ENCODE measurements around the gene CCDC28B.

CCDC28B gene

DNA sequence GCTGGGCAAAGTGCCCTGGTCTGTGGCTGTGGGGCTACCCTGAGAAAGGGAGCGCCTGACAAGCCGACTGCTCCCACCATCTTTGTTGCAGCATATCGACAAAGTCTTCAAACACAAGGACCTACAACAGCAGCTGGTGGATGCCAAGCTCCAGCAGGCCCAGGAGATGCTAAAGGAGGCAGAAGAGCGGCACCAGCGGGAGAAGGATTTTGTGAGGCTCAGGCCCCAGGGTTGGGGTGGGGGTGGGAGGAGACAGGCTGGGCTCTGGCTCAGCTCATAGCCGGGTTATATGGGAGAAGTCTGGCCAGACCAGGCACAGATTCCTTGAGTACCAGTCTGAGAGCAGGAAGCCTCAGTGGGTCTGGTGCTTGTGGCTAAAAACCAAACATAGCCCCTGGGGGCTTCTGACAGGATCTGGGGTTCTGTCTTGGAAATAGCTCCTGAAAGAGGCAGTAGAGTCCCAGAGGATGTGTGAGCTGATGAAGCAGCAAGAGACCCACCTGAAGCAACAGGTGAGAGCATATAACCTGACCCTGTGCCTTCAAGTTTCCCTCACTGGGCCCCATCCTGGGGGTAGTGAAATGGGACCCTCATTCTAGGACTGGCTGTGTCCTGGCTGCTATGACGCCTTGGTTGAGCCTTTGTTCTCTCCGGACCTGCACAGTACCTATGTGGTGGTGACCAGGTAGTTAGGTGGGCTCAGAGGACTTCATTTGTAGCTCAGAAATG lies 8.0 kb upstream of the CCDC28B start:
- no peak for DNase-seq

DNA sequence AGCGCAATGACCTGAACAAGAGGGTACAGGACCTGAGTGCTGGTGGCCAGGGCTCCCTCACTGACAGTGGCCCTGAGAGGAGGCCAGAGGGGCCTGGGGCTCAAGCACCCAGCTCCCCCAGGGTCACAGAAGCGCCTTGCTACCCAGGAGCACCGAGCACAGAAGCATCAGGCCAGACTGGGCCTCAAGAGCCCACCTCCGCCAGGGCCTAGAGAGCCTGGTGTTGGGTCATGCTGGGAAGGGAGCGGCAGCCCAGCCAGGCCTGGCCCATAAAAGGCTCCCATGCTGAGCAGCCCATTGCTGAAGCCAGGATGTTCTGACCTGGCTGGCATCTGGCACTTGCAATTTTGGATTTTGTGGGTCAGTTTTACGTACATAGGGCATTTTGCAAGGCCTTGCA lies 5.4 kb upstream of the CCDC28B start:
- no peak for DNase-seq

DNA sequence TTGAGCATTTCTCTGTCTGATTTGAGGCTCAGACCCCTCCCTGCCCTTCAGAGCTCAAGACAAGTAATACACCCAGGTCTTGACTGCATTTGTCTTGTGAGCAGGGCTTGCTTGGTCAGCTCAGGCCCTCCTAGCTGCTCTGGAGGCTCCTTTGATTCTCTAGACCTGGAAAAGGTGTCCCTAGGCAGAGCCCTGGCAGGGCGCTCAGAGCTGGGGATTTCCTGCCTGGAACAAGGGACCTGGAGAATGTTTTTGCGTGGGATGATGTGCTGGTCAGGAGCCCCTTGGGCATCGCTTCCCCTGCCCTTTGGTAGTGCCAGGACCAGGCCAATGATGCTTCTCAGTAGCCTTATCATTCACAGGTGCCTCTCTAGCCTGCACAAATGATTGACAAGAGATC lies 4.9 kb upstream of the CCDC28B start:
- DNase-seq: no peak

DNA sequence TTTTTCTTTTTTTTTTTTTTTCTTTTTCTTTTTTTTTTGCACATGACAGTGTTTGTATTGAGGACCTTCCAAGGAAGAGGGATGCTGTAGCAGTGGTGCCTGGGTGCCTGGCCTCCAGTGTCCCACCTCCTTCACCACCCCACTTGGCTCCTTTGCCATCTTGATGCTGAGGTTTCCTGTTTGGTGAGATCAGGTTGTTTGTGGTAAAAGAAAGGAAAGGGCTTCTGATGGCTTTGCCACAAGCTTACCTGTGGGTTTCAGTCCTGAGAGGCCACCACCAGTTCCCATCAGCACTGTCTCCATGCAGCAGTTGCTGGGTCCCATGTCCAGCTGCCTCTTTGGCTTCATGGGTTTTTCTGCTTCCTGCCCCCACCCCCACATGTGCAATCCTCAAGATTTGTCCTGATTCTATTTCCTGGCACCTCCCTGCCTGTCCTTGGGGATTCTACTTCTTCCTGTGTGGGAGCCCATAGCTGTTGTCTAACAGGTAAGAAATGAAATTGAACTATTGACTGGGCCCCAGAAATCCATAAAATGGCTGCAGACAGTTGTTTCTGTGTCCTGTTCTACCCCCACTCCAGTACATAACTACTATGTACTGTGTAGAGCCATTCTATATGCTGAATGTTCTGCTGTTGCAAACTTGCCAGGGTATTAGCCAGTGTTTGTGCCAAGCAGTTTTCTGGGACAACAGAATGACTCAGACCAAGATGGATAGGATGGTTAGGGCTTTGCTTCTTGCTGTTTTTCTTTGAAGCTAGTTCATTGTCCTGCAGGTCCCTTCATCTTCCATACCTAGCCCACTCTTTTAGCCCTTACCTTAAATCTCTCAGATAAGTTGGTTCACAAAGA lies 4.2 kb upstream of the CCDC28B start:
- peak in 2 of 58 donors; percentile 19 to 22 for DNase-seq

DNA sequence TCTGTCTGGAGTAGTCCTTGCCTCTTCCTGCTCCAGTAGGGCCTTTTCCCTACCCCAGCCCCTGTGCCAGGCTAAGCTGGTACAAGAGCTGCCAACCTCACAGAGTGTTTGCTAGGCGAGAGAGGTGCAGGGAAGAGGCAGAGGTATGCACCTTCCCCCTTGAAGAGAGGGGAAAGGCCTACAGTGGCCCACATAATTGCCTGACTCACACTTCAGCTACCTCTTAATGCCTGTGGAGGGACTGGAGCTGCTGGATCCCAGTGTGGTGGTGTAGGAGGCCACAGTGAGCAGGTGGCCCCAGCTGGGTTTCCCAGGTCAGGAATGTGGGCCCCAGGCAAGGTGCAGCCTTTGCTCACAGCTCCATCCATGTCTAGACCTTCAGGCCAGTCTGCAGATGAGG lies 3.3 kb upstream of the CCDC28B start:
- DNase-seq: no peak

DNA sequence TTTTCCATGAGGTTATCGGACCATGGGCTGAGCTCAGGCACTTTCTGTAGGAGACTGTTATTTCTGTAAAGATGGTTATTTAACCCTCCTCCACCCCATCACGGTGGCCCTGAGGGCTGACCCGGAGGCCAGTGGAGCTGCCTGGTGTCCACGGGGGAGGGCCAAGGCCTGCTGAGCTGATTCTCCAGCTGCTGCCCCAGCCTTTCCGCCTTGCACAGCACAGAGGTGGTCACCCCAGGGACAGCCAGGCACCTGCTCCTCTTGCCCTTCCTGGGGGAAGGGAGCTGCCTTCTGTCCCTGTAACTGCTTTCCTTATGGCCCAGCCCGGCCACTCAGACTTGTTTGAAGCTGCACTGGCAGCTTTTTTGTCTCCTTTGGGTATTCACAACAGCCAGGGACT lies 2.6 kb upstream of the CCDC28B start:
- DNase-seq: no peak

DNA sequence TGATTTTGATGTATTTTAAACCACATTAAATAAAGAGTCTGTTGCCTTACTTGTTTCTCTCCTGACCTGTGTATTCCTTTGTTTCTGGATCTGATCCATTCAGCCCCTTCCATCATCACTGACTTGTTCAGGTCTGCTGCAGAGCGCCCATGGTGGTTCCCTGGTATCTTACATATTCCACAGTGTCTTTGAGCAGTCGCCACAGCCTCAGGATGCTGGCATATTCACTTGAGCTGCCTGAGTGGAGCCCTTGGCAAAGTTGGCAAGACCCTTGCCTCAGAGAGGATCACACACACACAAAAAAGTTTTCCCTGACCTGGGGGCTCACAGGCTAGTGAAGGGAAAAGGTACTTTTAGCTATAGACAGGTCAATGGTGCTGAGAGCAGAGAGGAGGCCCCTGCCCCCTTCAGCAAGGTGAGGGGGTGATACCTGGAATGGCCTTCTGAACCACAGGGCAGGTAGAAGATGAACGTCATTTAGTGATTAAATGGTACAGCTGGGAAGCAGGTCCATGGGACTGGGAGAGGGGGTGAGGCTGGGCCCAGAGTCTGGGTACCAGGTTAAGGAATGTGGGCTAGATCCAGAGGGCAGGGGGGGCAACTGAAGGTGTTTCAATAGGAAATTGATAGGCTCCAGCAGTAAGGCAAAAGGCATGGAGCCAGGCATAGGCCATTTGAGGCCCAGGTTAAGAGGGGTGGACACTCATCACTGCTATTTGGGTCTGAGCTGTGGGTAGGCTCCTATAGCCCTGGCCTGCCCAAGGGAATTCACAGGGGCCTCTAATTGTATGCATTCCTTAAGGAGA lies 2.0 kb upstream of the CCDC28B start:
- DNase-seq: no peak

DNA sequence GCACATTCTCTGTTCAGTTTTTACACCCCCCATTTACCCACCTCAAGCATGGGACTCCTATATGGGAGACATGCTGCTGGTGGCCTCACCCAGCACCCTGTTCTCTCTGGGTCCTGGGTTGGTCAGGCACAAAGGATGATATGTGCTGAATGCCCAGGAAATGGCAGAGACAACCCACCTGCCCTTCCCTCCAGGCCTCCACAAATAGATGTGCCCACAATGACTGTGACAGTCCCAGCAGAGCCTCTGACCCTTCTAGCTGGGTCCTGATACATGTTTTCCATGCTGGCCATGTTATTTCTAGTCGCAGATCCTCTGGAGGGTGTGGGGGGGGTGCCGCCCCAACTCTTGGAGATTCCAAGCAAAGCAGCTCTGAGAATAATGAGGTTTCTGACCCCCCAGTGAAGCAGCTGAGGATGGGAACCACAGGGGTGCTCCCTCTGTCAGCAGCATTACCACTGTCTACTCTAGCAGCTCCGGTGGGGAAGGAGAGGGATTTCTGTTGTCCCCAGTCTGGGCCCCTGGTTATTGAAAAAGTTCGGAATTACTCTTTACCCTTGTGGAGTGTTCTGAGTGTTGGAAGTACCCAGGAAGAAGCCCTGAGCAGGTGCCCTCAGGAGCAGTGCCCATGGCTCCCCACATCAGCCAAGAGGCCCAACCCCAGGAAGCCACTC lies 1.2 kb upstream of the CCDC28B start:
- no peak for DNase-seq

DNA sequence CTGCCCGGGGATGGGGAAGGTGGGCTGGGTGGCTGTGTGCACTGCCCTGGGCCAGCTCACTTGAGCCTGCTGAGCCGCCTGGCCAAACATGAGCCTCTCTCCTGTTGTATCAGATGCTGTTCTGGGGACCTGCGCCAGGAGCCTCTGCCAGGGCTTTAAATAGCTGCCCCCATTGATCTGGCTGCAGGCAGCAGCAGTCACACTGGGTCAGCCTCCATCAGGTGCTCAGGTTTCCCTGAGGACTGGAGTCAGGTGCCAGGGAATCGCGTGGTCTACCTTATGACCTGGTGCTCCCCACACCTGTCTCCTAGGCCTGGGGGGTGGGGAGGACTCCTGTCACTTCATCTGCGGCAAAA lies 700 bp upstream of the CCDC28B start:
- peak in 42 of 58 donors; percentile 9 to 65 (median 30) for DNase-seq

DNA sequence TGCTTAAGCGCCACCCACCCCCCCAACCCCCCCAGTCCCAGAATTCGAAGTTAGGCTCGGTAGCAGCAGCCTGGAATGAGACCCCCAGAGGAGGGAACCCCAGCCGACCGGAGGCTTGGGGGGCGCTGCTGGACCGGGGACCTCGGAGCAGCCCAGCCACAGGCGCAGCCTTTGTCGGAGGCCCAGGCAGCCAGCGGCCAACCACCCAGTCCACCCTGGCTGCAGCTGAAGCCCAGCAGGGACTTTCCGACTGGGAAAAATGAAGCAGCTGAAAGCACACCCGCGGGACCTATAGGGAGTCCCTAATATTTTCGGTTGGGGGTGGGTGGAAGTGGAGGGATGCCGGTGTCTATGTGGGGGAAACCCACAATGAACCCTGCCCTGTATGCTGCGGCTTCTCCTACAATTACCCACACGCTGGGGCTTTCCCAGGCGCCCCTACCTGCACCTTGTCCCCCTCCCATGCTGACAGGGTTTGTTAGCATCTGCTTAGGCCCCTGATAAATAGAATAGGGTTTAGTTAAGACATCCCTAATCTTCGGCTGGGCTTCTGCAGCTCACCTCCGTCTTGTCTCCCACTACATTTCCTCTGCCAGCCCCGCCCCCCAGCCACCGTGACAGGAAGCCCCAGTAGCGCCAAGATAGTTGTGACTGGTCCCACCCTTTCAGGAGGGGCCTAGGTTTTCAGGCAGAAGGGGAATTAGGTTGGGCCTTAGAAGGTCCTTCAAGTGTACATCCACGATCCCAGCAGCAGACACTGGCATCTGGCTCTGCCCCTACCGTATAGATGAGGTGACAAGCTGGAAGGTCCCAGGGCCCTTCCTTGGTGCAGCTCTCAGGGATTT lies 838 bp downstream of the CCDC28B start:
- DNase-seq: peak in 47 of 58 donors; percentile 11 to 70 (median 51)

DNA sequence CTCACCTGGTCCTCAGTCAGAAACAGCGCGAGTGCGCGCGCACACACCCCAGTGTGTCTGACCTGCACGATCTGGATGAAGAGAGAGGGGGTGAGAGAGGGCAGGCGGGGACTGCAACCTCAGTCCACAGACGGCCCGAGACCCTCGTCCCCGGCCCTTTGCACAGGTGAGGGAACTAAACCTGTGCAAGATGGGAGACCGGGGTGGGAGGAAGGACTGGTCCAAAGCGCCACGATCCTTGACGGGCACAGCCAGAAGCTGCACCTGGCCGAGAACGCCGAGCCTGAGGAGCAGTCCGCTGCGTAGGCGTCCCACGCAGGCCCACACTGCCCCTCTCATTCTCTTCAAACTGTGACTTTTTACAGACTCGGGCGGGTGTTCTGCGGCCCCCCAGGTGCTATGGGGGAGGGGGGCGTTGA lies 4.6 kb downstream of the CCDC28B start:
- peak in 2 of 58 donors; percentile 32 to 40 for DNase-seq

DNA sequence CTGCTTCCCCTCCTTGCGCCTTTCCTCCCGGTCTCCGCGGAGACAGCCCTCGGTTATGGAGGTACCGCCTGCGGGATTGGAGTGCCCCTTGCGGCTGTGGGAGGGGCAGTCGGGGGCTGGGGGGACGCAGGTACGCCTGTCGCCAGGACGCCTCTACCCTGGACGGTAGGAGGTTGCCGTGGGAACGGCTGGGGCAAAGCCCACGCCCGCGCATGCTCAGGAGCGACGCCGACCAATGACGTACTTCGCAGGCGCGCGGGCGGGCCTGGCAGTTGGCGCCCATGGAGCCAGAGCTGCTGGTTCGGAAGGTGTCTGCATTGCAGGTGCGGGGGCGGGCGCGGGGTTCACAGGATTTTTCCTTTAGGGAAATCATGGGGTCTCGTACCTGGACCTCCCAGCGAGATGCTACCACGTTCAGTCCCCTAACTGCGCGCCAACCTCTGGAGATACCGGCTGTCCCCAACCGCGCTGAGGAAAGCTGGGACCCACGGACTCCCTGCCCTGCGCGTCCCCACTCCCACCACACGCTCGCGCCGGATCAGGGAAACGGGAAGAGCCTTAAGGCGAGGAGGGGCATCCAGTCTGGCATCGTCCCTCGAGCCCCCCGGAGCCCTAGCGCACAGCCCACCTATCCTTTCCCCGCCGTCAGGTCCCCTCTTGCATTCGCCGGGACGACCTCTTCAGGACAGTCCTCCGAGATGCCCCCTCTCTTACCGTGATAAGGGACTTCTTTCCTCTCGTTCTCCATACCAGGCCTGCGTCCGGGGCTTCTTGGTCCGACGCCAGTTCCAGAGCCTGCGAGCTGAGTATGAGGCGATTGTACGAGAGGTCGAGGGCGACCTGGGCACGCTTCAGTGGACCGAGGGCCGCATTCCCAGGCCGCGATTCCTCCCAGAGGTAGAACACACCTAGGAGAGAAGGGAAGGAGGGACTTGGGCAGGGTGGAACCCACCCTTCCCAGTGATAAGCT lies 5.3 kb downstream of the CCDC28B start, which contains the start of gene IQCC:
IQCC (plus strand) TSS at position 271 of the 970 bp plus-strand sequence; CDS start at position 282, 11 bp downstream.
- DNase-seq: peak; percentile 26 to 90 (median 80)

DNA sequence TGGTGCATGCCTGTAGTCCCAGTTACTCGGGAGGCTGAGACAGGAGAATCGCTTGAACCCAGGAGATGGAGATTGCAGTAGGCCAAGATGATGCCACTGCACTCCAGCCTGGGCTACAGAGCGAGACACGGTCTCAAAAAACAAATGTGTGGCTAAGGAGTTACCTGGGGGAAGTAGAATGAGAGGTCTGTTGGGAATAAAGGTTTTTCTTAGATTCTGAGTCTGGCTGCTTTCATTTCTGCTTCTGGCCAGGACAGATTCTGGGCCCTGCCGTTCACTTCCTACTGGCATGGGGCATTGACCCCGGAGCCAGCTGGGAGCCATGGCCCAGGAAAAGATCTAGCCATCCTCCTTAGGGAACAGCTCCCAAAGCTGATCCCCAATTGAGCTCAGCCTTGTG lies 8.1 kb downstream of the CCDC28B start:
- no peak for DNase-seq

DNA sequence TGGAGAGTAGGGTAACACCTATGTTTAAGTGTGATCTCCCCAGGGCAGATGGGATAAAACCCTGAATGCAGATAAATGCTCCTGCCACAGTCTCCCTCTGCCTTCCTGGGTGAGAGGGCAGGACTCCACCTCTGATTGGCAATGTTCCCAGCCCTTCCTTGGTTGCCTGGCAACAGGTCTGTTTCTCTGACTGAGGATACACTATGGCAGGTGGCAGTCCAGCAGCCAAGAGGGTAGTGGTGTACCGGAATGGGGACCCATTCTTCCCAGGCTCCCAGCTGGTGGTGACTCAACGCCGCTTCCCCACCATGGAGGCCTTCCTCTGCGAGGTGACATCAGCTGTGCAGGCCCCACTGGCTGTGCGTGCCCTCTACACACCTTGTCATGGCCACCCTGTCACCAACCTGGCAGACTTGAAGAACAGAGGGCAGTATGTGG lies 8.5 kb downstream of the CCDC28B start, which contains the start of gene DCDC2B:
DCDC2B (plus strand) TSS at position 199 of the 438 bp plus-strand sequence; CDS start at position 204, 5 bp downstream.
- DNase-seq: peak in 4 of 58 donors; percentile 5 to 22 (median 12)

DNA sequence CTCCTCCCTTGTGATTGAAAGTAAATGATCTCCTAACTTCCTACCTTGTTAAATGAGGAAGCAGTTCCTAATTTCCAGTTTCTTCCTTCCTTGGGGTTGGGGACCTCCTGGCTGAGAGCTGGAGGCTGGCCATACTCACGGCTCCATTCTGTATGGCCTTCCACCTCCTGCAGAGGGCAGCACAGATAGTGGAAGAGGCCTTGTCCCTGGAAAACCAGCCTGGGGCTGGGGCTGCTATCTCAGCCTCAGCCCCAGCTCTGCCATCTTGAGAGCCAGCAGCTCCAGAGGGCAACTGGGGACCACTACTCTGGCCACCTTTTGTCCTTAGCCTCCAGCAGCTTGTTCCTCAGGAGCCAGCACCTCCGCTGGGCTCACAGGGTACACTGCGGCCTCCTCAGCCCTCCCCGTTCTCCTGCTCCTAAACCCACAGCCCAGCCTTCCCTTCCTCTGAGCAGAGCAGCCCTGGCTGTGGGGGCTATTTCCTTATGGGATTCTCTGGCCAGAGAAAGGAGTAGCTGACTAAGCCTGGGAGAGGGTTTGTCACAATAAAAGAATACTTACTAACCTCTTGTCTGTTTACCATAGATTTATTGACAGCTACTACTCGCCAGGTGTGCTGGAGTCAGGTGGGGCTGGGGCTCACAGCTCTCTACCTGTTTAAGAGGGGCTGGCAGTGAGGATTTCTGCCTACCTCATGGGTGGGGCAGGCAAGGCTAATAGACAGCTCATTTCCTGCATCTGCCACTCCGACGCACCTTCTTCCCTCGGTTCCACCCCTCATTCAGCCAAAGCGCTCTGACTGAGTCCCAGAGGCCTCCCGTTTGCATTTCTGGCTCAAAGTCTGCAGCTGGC lies 15.5 kb downstream of the CCDC28B start:
- DNase-seq: peak in 39 of 58 donors; percentile 4 to 63 (median 28)

DNA sequence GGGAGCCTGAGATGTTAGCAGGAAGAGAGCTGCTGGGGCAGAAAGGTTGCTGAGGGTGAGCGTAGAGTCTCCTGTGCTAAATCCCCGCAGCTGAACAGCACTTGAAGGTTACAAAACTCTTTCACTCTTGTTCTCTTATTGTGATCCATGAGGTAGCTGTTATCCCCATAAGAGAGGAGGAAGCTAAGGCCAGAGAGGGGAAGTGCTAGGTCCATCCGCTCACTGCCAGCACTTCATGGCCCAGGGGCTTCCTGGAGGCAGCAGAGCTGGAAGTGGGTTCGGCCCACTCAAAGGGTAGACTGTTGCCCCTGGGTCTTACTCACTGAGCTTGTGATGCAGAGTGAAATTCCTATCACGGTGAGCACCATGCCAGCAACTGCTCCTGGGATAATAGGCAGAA lies 16.2 kb downstream of the CCDC28B start:
- no peak for DNase-seq

DNA sequence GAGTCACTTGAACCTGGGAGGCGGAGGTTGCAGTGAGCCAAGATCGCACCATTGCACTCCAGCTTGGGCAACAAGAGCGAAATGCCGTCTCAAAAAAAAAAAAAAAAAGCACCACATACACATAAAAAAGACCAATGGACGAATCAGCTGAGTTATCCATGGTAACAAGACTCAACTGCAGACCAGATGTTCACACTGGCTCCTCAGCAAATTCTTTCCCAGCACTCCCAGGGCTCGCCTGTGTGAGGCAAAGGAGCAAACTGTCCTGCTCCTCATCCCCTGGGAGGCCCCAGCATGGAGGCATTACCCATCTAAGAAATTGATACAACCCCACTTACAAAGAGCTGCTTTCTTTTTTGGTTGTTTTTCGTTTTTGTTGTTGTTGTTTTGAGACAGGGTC lies 18.6 kb downstream of the CCDC28B start:
- DNase-seq: no peak
